ENCODE results near the gene RRBP1.
"Not testable (repeated sequence)": the region's sequence is repeated elsewhere in the genome, so short reads cannot be mapped to it uniquely, and the experiment has no call there.

RRBP1 gene

DNA sequence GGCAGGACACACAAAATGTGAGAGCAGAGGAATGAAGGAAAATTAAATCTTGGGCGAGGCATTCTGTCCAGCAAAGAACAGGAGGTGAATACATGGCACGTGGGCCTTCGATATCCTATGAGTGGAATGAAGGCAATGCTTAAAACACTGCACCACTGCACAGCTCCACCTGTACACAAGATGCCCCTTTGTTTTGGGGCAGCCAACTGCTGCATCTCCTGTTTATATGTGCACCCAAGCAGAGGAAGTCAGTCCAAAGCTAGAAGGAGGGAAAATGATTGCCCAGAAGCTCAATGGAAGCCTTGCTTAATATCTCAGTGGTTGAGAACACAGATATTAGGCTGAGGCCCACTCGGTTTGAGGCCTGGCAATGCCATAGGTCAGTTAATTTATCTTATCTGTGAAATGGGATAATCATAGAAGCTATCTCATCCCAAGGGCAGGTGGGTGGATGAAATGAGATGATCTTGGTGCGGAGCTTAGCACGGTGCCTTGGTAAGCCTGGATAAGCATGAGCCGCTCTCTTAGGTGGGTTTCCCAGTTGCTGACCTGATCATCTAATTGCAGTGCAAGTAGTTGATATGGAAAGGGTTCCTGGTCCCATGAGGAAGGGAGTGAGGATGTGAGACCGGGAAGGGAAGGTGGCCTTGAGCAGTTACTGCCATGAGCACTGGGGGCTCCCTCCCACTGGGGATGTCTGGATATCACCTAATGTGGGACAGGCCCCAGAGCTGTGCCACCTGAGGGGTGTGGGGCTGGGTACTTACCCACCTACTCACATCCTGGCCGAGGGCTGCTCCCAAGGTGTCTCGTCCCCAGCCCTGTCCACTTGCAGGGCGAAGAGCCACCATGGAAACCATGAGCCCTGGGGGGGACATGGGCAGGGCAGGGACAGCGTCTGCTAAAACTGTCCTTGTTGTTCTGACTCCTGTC lies 27.6 kb upstream of the RRBP1 start:
- DNase-seq: no peak

GRCh38 chr20:17708675-17709360 lies 26.8 kb upstream of the RRBP1 start:
- no peak for DNase-seq

DNA sequence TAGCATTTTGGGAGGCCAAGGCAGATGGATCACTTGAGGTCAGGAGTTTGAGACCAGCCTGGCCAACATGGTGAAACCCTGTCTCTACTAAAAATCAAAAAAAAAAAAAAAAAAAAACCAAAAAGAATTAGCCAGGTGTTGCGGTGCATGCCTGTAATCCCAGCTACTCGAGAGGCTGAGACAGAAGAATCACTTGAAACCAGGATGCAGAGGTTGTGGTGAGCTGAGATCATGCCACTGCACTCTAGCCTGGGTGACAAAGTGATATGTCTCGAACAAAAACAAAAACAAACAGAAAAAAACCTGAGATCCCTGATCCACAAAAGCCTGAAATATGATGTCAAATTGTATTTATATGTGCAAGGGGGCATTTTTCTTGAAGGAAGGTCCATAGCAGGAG lies 25.9 kb upstream of the RRBP1 start:
- not testable (repeated sequence) for DNase-seq

GRCh38 chr20:17706632-17707031 lies 24.6 kb upstream of the RRBP1 start:
- no peak for DNase-seq

- DNase-seq: no peak
Measured at GRCh38 chr20:17705916-17706315, 23.9 kb upstream of the RRBP1 start.

DNA sequence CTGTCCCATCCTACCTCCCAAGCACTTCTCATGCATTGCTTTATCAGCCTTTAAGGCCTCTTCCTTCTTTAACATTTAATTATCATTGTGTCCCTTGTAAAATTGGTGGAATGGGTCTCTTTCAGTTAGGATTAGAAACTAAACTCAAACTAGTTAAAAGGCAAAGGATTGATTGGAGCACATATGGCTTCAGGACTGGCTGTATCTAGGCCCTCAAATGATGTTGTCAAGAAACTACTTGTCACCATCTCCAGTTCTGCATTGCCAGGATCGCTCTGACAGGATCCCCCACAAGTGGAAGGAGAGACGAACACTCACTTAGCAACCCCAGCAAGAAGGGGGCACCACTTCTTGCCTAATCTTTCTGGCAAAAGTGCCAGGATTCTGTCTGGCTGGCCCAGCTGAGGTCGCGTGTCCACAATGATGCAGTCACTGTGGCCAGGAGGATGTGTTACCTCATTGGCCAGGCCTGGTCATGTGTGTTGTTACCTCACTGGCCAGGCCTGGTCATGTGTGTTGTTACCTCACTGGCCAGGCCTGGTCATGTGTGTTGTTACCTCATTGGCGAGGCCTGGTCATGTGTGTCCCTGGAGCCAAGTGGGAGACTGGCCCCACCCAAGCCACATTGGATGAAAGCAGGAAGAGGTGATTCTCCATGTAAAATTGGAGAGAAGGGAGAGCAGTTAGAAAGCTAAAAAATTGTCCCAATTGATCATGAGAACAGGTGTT lies 22.7 kb upstream of the RRBP1 start:
- no peak for DNase-seq

DNA sequence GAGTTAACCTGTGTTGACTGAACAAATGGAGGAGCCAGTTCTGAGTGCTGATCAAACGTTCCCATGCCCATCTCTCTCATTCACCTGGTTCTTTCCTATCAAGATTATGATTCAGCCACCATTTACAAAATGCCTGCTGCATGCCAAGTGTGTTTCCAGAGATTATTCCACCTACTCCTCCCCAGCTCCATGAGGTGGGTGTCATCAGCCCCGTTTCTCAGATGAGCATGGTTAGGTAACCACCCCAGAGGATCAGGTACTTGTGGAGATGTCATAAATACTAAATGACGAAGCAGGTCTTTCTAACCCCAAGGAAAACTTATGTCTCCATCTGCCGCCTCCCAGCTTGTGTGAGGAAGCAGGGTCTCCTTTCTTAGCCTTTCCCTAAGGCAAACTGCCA lies 19.8 kb upstream of the RRBP1 start:
- DNase-seq: no peak

GRCh38 chr20:17700637-17701036 lies 18.6 kb upstream of the RRBP1 start:
- no peak for DNase-seq

- DNase-seq: no peak
Measured at GRCh38 chr20:17699931-17700351, 17.9 kb upstream of the RRBP1 start, which contains the start of gene BANF2. Gene BANF2, plus strand, starts transcription at chr20:17699966. Its CDS starts 25,060 bp downstream, at chr20:17725026.

DNA sequence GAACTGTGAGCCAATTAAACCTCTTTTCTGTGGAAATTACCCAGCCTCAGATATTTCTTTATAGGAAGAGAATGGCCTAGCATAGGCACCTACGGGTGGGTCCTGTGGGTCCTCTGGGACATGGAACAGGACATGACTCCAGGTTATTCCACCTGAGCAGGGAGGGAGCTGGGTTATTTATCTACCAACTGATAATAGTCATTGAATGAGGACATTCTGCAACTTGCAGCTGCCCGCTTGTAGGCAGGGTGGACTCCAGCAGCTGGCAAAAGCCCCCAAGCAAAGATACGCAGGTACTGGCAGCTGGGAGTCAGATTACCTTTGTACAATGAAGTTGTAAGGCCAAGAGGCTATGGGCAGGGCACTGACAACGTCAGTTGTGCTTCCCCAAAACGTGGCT lies 16.3 kb upstream of the RRBP1 start:
- DNase-seq: no peak

DNA sequence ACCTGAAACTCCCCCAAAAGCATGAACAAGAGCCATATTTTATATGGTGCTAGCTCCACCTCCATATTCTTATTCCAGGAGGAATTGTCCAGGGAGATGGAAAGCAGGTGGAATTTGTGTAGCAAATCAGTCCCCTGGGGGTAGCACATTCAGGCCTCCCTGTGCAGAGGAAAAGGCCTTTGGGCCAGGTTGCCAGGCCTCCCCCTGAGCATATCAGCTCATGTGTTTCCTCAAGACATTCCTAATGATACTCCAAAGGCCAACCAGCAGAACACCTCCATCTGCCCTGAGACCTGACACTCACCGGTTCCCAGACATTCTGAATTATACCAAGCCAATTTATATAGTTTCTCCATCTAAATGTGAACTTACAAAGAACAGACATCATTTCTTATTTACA lies 15.1 kb upstream of the RRBP1 start:
- DNase-seq: no peak

- no peak for DNase-seq
Measured at GRCh38 chr20:17696287-17696686, 14.2 kb upstream of the RRBP1 start.

DNA sequence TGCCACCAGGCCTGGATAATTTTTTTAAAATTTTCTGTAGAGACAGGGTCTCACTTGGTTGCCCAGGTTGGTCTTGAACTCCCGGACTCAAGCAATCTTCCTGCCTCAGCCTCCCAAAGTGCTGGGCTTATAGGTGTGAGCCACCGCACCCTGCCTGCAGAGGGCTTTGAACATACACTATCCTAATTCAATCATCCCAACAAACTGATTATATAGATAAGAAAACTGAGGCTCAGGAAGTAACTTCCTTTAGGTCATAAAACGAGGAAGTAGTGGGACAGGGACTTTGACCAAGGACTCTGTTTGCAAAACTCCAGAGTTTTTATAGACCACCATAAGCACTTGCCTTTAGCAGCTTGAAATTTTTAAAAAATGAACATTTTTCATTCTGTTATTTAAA lies 12.7 kb upstream of the RRBP1 start:
- no peak for DNase-seq

DNA sequence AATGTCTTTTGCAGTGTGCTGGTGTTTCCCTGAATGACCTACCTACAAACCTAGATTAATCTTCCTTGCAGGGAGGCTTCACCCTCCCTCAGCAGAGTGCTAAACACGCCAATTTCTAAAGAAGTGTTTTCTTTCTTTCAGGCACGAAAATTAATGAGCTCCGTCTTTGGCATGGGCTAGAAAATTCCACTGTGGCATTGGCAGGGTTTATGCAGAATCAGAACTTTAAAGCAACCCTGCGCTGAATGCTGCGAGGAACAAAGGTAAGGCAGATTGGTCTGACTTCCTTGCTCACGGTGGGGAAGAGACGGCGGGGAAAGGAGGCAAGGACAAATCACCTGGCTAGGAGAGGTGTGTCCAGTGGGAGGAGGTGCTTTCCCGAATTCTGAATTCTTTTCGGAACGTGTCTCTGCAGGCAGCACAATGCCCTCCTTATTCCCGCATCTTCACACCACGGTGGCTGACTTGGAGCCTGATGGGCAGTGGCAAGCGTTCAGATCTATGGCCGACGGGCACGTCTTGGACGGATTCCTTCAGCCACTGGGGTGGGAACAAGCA lies 11.5 kb upstream of the RRBP1 start:
- no peak for DNase-seq

GRCh38 chr20:17691758-17692157 lies 9.7 kb upstream of the RRBP1 start:
- no peak for DNase-seq

DNA sequence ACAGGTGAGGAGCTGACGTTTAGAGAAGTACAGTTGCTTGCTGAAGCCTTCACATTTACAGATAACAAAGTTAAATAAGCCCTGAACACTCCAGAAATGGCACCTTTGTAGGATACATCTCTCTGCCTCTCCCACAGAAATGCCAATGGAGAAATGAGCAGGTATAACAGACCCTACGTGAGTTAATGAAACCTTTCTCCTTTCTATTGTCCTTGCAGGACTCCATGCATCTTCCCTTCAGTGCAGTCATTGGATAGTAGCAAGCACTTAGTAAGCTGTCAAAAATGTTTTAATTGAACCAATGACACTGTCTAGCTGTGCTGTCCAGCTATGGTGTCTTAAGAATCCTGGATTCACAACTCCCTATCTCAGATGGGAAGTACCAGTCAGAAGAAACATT lies 8.1 kb upstream of the RRBP1 start:
- no peak for DNase-seq

DNA sequence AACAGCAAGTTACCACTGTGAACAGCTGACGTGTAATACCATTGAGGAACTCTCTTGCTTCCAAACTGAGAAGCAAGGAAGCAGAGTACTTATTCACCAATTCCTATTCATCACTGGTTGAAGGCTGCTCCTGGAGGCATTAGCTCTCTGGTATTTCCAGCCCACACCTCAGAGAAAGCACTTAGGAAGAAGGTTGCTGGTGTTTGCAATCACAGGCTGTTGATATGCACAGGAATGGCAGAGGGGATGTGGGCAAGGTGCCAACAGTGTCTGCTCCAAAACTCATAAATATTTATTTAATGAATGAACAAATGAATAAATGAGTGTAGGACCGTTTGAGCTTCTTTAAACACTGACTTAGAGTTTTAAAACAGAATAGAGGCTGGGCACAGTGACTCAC lies 6.9 kb upstream of the RRBP1 start:
- no peak for DNase-seq

DNA sequence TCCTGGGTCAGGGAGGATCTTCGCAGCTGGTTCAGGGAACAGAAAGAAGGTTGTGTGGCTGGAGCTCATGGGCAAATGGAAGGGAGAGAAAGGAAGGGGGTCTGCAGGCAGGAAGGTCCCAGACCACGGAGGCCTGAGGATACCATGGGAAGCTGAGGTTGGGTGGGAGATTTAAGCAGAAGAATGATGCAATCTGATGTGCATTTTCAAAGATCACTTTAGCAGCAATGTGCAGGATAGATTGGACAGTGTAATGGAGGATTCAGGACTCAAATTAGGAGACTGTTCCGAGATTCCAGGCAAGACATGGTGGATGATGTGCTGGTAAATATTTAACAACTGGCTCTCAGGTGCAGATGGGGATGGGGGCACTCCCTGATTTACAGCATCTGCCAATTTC lies 5.8 kb upstream of the RRBP1 start:
- no peak for DNase-seq

DNA sequence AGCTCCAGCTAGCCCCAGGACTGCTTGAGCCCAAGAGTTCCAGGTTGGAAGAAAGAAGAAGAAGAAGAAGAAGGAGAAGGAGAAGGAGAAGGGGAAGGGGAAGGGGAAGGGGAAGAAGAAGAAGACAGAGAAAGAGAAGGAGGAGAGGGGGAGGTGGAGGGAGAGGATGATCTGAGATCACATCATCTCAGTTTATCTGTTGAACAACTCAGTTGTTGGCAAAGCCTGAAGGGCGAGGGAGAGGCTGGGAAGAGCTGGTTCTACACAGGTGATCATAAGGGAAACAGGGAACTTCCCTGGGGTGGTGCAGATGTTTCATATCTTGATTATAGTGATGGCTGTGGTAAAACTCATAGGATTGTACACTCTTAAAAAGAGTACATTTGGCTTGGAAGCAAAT lies 3.1 kb upstream of the RRBP1 start:
- no peak for DNase-seq

- DNase-seq: no peak
Measured at GRCh38 chr20:17684077-17684888, 2.2 kb upstream of the RRBP1 start.

GRCh38 chr20:17683218-17684076 lies 1.4 kb upstream of the RRBP1 start:
- no peak for DNase-seq

DNA sequence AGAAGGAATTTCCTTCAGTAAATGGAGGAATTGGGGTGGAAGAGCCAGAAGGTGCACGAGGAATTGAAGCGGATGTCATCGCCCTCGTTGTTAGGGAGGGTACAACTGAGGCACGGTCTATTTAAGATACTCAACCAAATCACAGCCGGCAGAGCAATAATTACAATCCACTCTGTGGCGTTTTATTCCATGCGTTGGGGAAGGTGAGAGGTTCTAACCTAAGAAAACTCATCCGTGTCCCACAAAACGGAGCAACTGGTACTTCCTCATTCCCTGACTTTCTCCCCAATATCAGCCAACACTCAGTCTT lies 802 bp upstream of the RRBP1 start:
- DNase-seq: no peak
